ENCODE measurements around the gene BABAM1. TPM values are rescaled to one million over a fixed set of nuclear protein-coding genes. Genes with fewer than 3 reads are reported as not detected.

The BABAM1 gene
- total and polyA plus RNA-seq, 2 of the 4 experiments (the other 2 are of a cell fraction) = 95.1 to 101 TPM

GRCh38 chr19:17279436-17279835, 12.2 kb downstream of the BABAM1 start:
- dilution Hi-C loops (cut with HindIII; ENCODE audit: low sequenced_read_pairs, unreplicated experiment) (no loop called here), in situ Hi-C loops (cut with MboI; ENCODE audit: low sequenced_read_pairs) (no loop called here), intact Hi-C loops (cut with micrococcal nuclease) (no loop called here)
- no peak overlapping the region for H2BK120ac ChIP-seq (ENCODE audit: low read depth, low read length)
- TF ChIP-seq CEBPB (IDR thresholded peaks at IDR 0.05; ENCODE audit: low read depth, low read length) (no peak), NFE2L2 (IDR thresholded peaks at IDR 0.05; ENCODE audit: low read depth, low read length) (no peak), SMC3 (IDR thresholded peaks at IDR 0.05; ENCODE audit: low read depth, low read length) (no peak), MXI1 (IDR thresholded peaks at IDR 0.05; ENCODE audit: borderline replicate concordance, low read depth, low read length) (no peak), MAZ (IDR thresholded peaks at IDR 0.05; ENCODE audit: borderline replicate concordance, low read depth, low read length) (no peak), POLR2A (IDR thresholded peaks at IDR 0.05; ENCODE audit: low read depth, low read length) (no peak), CHD1 (IDR thresholded peaks at IDR 0.05; ENCODE audit: low read depth, low read length) (no peak), BHLHE40 (IDR thresholded peaks at IDR 0.05; ENCODE audit: low read depth, low read length) (no peak), RFX5 (IDR thresholded peaks at IDR 0.05; ENCODE audit: low read depth, low read length) (no peak), MAFK (IDR thresholded peaks at IDR 0.05; ENCODE audit: low read depth, low read length) (no peak), RCOR1 (IDR thresholded peaks at IDR 0.05; ENCODE audit: insufficient replicate concordance, low read length) (no peak)
- TF ChIP-seq, protein P1, sequence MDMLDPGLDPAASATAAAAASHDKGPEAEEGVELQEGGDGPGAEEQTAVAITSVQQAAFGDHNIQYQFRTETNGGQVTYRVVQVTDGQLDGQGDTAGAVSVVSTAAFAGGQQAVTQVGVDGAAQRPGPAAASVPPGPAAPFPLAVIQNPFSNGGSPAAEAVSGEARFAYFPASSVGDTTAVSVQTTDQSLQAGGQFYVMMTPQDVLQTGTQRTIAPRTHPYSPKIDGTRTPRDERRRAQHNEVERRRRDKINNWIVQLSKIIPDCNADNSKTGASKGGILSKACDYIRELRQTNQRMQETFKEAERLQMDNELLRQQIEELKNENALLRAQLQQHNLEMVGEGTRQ (IDR thresholded peaks at IDR 0.05; ENCODE audit: low read depth, low read length) = no peak
- ATAC-seq (ENCODE audit: low read depth) = no peak
- no peak overlapping the region for H3K4me2 ChIP-seq (ENCODE audit: low read depth, low read length)
- no peak overlapping the region for H4K5ac ChIP-seq (ENCODE audit: low read depth, low read length)
- no peaks in the 10 kb centered on the region for H3K79me1 ChIP-seq (ENCODE audit: low read depth in 1 of 2, low read length in 2 of 2)
- no peaks in the 10 kb centered on the region for H3K4me1 ChIP-seq (ENCODE audit: control insufficient read depth, insufficient read depth, low read length)
- no peaks in the 10 kb centered on the region for H4K20me1 ChIP-seq (ENCODE audit: insufficient read depth, low read length)
- H2AK5ac ChIP-seq (ENCODE audit: low read depth, low read length) = no peak overlapping the region
- no peak overlapping the region for H2AK9ac ChIP-seq (replicated peaks; ENCODE audit: low read depth, low read length, poor library complexity)
- H2BK5ac ChIP-seq (ENCODE audit: low read depth, low read length, poor library complexity, severe bottlenecking) = no peak overlapping the region
- H3K27ac ChIP-seq (ENCODE audit: insufficient read depth, low read length) = no peak overlapping the region
- no peak overlapping the region for H2AFZ ChIP-seq (replicated peaks; ENCODE audit: low read length, poor library complexity)
- no peak overlapping the region for H3K4me3 ChIP-seq (ENCODE audit: insufficient read depth, low read depth, low read length)
- no peak overlapping the region for H4K91ac ChIP-seq (ENCODE audit: insufficient read depth, low read depth, low read length)
- no peak overlapping the region for H2BK20ac ChIP-seq (ENCODE audit: low read depth, low read length)
- H2BK15ac ChIP-seq (ENCODE audit: low read depth, low read length) = no peak overlapping the region
- H3K9ac ChIP-seq (ENCODE audit: low read depth, low read length) = no peak overlapping the region
- no TSS peak for BruUV-seq (replicated peaks)
- no peak overlapping the region for H3K14ac ChIP-seq (replicated peaks; ENCODE audit: low read depth, low read length)
- H4K8ac ChIP-seq (ENCODE audit: low read depth in 2 of 2, low read length in 2 of 2) = no peak overlapping the region
- ChIA-PET CTCF (interaction anchor here (0.6 kb wide), 1 partner anchor 13 kb away, joined by 3 read pairs; no protein-coding TSS in a partner anchor), POLR2A (ENCODE audit: unreplicated experiment) (no interaction called here)
- H3K9me3 ChIP-seq (ENCODE audit: control insufficient read depth, insufficient read depth, low read length) = no peaks in the 10 kb centered on the region
- H3K4ac ChIP-seq (ENCODE audit: low read depth, low read length) = no peak overlapping the region
- H3K18ac ChIP-seq (ENCODE audit: low read depth, low read length) = no peak overlapping the region
- no peaks in the 10 kb centered on the region for H3K27me3 ChIP-seq (ENCODE audit: control insufficient read depth, insufficient read depth, low read length)
- no CpG with 5 or more reads among the region's 3 CpGs for WGBS, 2 experiments (ENCODE audit: extremely low coverage in 2 of 2, insufficient read length in 1 of 2)
- H3K23ac ChIP-seq (ENCODE audit: low read depth, low read length) = no peak overlapping the region
- H3K36me3 ChIP-seq (ENCODE audit: control insufficient read depth, insufficient read depth, low read length) = peaks cover 24% of the 10 kb centered on the region
- H3K9me1 ChIP-seq (ENCODE audit: insufficient read depth, low read length) = no peaks in the 10 kb centered on the region
- DNase-seq = no peak
- no peak overlapping the region for H3K56ac ChIP-seq (ENCODE audit: extremely low read depth, insufficient read depth, low read length)
